Measurements from ENCODE around the gene KRTAP4-12. TPM values are rescaled to one million over a fixed set of nuclear protein-coding genes. Genes with fewer than 3 reads are reported as not detected.
"Not testable (repeated sequence)": the region's sequence is repeated elsewhere in the genome, so short reads cannot be mapped to it uniquely, and the experiment has no call there.

The KRTAP4-12 gene
- total and polyA plus RNA-seq, 2 experiments from 2014 or later = not detected

GRCh38 chr17:41153856-41154255, 29.9 kb upstream of the KRTAP4-12 start:
- no peak for TF ChIP-seq CTCF (IDR thresholded peaks at IDR 0.05; ENCODE audit: low read depth, low read length)
- peak; percentile 3 to 35 for DNase-seq (ENCODE audit: low read depth in 1 of 2, low spot score in 1 of 2)
- no peaks in the 10 kb centered on the region for H3K36me3 ChIP-seq
- H3K27ac ChIP-seq = peak overlapping the region; percentile 81
- H3K4me1 ChIP-seq (ENCODE audit: low read depth) = no peaks in the 10 kb centered on the region
- H3K4me3 ChIP-seq = no peak overlapping the region
- H3K9me3 ChIP-seq (ENCODE audit: low read depth) = no peaks in the 10 kb centered on the region
- peaks cover 5% of the 10 kb centered on the region for H3K27me3 ChIP-seq

GRCh38 chr17:41151525-41151924, 27.5 kb upstream of the KRTAP4-12 start:
- no peaks in the 10 kb centered on the region for H3K4me1 ChIP-seq (ENCODE audit: low read depth)
- no peak for DNase-seq (ENCODE audit: low read depth in 1 of 2, low spot score in 1 of 2)
- H3K4me3 ChIP-seq = no peak overlapping the region
- H3K36me3 ChIP-seq = no peaks in the 10 kb centered on the region
- no peak overlapping the region for H3K27ac ChIP-seq
- H3K9me3 ChIP-seq (ENCODE audit: low read depth) = no peaks in the 10 kb centered on the region
- peaks cover 8% of the 10 kb centered on the region for H3K27me3 ChIP-seq
- TF ChIP-seq CTCF (IDR thresholded peaks at IDR 0.05; ENCODE audit: low read depth, low read length) = no peak

- H3K9me3 ChIP-seq (ENCODE audit: low read depth) = no peaks in the 10 kb centered on the region
- H3K36me3 ChIP-seq = no peaks in the 10 kb centered on the region
- H3K4me3 ChIP-seq = no peak overlapping the region
- peaks cover 8% of the 10 kb centered on the region for H3K27me3 ChIP-seq
- no peak for TF ChIP-seq CTCF (IDR thresholded peaks at IDR 0.05; ENCODE audit: low read depth, low read length)
- no peak for DNase-seq (ENCODE audit: low read depth in 1 of 2, low spot score in 1 of 2)
- no peak overlapping the region for H3K27ac ChIP-seq
- no peaks in the 10 kb centered on the region for H3K4me1 ChIP-seq (ENCODE audit: low read depth)
These were observed 26.0 kb upstream of the KRTAP4-12 start for GRCh38 chr17:41150026-41150425.

GRCh38 chr17:41149652-41149985, 25.6 kb upstream of the KRTAP4-12 start, which contains the start of gene KRTAP4-5:
Gene KRTAP4-5, minus strand, starts transcription at chr17:41149825. Its CDS starts 58 bp downstream, at chr17:41149767.
- H3K27ac ChIP-seq = no peak within 1 kb of the TSS
- no peak for DNase-seq (ENCODE audit: low read depth in 1 of 2, low spot score in 1 of 2)
- TF ChIP-seq CTCF (IDR thresholded peaks at IDR 0.05; ENCODE audit: low read depth, low read length) = no peak
- no peaks in the 10 kb centered on the region for H3K36me3 ChIP-seq
- no peaks in the 10 kb centered on the region for H3K4me1 ChIP-seq (ENCODE audit: low read depth)
- H3K9me3 ChIP-seq (ENCODE audit: low read depth) = no peaks in the 10 kb centered on the region
- H3K27me3 ChIP-seq = peaks cover 8% of the 10 kb centered on the region
- H3K4me3 ChIP-seq = no peak within 1 kb of the TSS

- H3K36me3 ChIP-seq; DNase-seq (ENCODE audit: low read depth in 1 of 2, low spot score in 1 of 2); H3K4me3 ChIP-seq; H3K27me3 ChIP-seq; H3K27ac ChIP-seq; H3K4me1 ChIP-seq (ENCODE audit: low read depth); H3K9me3 ChIP-seq (ENCODE audit: low read depth): not testable (repeated sequence)
These were observed 25.1 kb upstream of the KRTAP4-12 start for GRCh38 chr17:41148971-41149651.

GRCh38 chr17:41147531-41148204, 23.7 kb upstream of the KRTAP4-12 start:
- Histone ChIP-seq H3K27ac (no peak overlapping the region), H3K27me3 (peaks cover 8% of the 10 kb centered on the region), H3K4me1 (ENCODE audit: low read depth) (no peaks in the 10 kb centered on the region), H3K4me3 (no peak overlapping the region), H3K9me3 (ENCODE audit: low read depth) (no peaks in the 10 kb centered on the region), H3K36me3 (no peaks in the 10 kb centered on the region)
- DNase-seq (ENCODE audit: low read depth in 1 of 2, low spot score in 1 of 2) = no peak
- no peak for TF ChIP-seq CTCF (IDR thresholded peaks at IDR 0.05; ENCODE audit: low read depth, low read length)

All from cardiac muscle cell (in vitro differentiated cells and primary cell).